IMR-90 (cell line): ENCODE measurements around the gene OR2F2. TPM values are rescaled to one million over a fixed set of nuclear protein-coding genes. Genes with fewer than 3 reads are reported as not detected.

Experiments
- ATAC-seq: fragments of 200-7000 bp; cut with Tn5 transposase; 2 replicates; pipeline ENCODE4 v1.9.1; 2020; ENCODE audit warnings: low read depth, mild to moderate bottlenecking, moderate library complexity
- BruUV-seq: library from RNA; stranded (reverse); fragments of 400-500 nt; replicated peaks from 2 replicates; lab custom pipeline; 2021; lab: Mats Ljungman, UMichigan
- CTCF ChIA-PET: fragments of 300-600 bp; formaldehyde crosslinking; extraction: SDS; loops from one replicate; lab custom pipeline; 2021; ENCODE audit warnings: antibody characterized with exemption; lab: Yijun Ruan, JAX
- POLR2A ChIA-PET: fragments of 300-600 bp; sonication (Branson Sonifier 250); formaldehyde crosslinking; loops from one replicate; lab custom pipeline; 2022; ENCODE audit warnings: antibody characterized with exemption; ENCODE audit not compliant: unreplicated experiment; lab: Charles Lee
- DNase-seq: peaks from one replicate; pipeline ENCODE4 v3.0.0; 2013
- H2AFZ ChIP-seq: replicated peaks from 2 replicates; pipeline ENCODE3; 2013; ENCODE audit warnings: low read length, mild to moderate bottlenecking; ENCODE audit not compliant: poor library complexity
- H2AK5ac ChIP-seq: 2 replicates; pipeline ENCODE4 v1.6.1; 2013; ENCODE audit warnings: low read depth, low read length, inconsistent platforms
- H2AK9ac ChIP-seq: replicated peaks from 2 replicates; pipeline ENCODE3; 2013; ENCODE audit warnings: mild to moderate bottlenecking, low read depth, low read length, moderate library complexity; ENCODE audit not compliant: poor library complexity
- H2BK120ac ChIP-seq: 2 replicates; pipeline ENCODE4 v1.6.1; 2013; ENCODE audit warnings: low read depth, low read length, inconsistent platforms
- H2BK15ac ChIP-seq: 3 replicates; pipeline ENCODE4 v1.6.1; 2013; ENCODE audit warnings: low read depth, low read length, inconsistent platforms
- H2BK20ac ChIP-seq: 2 replicates; pipeline ENCODE4 v1.6.1; 2013; ENCODE audit warnings: low read depth, mild to moderate bottlenecking, inconsistent platforms, low read length, moderate library complexity
- H2BK5ac ChIP-seq: 2 replicates; pipeline ENCODE4 v1.6.1; 2013; ENCODE audit warnings: mild to moderate bottlenecking, low read depth, low read length, inconsistent platforms; ENCODE audit not compliant: poor library complexity, severe bottlenecking
- H3K14ac ChIP-seq: replicated peaks from 2 replicates; pipeline ENCODE4 v1.6.1; 2013; ENCODE audit warnings: low read depth, low read length, inconsistent platforms
- H3K18ac ChIP-seq: 2 replicates; pipeline ENCODE4 v1.6.1; 2013; ENCODE audit warnings: low read depth, low read length, control low read depth
- H3K23ac ChIP-seq: 2 replicates; pipeline ENCODE4 v1.6.1; 2013; ENCODE audit warnings: low read depth, low read length, inconsistent platforms
- H3K27ac ChIP-seq: 2 replicates; pipeline ENCODE4 v1.5.1; 2013; ENCODE audit warnings: mild to moderate bottlenecking, control low read depth, low read length; ENCODE audit not compliant: insufficient read depth
- H3K27me3 ChIP-seq: 2 replicates; pipeline ENCODE4 v1.6.1; 2013; ENCODE audit warnings: low read length; ENCODE audit not compliant: control insufficient read depth, insufficient read depth
- H3K36me3 ChIP-seq: 2 replicates; pipeline ENCODE4 v1.6.1; 2013; ENCODE audit warnings: low read length, mixed read lengths; ENCODE audit not compliant: control insufficient read depth, insufficient read depth
- H3K4ac ChIP-seq: 2 replicates; pipeline ENCODE4 v1.6.1; 2013; ENCODE audit warnings: low read depth, low read length, inconsistent platforms
- H3K4me1 ChIP-seq: 2 replicates; pipeline ENCODE4 v1.6.1; 2013; ENCODE audit warnings: low read length, mixed read lengths; ENCODE audit not compliant: control insufficient read depth, insufficient read depth
- H3K4me2 ChIP-seq: 2 replicates; pipeline ENCODE4 v1.6.1; 2013; ENCODE audit warnings: low read depth, mild to moderate bottlenecking, control low read depth, low read length, moderate library complexity
- H3K4me3 ChIP-seq: 2 replicates; pipeline ENCODE4 v1.5.1; 2013; ENCODE audit warnings: low read depth, mild to moderate bottlenecking, control low read depth, low read length, moderate library complexity; ENCODE audit not compliant: insufficient read depth
- H3K56ac ChIP-seq: 2 replicates; pipeline ENCODE4 v1.6.1; 2013; ENCODE audit warnings: low read length, inconsistent platforms; ENCODE audit not compliant: insufficient read depth; ENCODE audit errors: extremely low read depth
- H3K79me1 ChIP-seq, 2 experiments: 2 replicates each; pipeline ENCODE4 v1.6.1; 2013; ENCODE audit warnings: low read length in 2 of 2, inconsistent platforms in 1 of 2, low read depth in 1 of 2
- H3K9ac ChIP-seq: 2 replicates; pipeline ENCODE4 v1.6.1; 2013; ENCODE audit warnings: low read depth, low read length, control low read depth
- H3K9me1 ChIP-seq: 2 replicates; pipeline ENCODE4 v1.6.1; 2013; ENCODE audit warnings: low read length, inconsistent platforms; ENCODE audit not compliant: insufficient read depth
- H3K9me3 ChIP-seq: 2 replicates; pipeline ENCODE4 v1.6.1; 2013; ENCODE audit warnings: low read length; ENCODE audit not compliant: control insufficient read depth, insufficient read depth
- H4K20me1 ChIP-seq: 2 replicates; pipeline ENCODE4 v1.6.1; 2013; ENCODE audit warnings: low read length, inconsistent platforms; ENCODE audit not compliant: insufficient read depth
- H4K5ac ChIP-seq: 2 replicates; pipeline ENCODE4 v1.6.1; 2013; ENCODE audit warnings: mild to moderate bottlenecking, low read depth, low read length, control low read depth
- H4K8ac ChIP-seq, 2 experiments: 2 replicates each; pipeline ENCODE4 v1.6.1; 2013; ENCODE audit warnings: low read depth in 2 of 2, low read length in 2 of 2, control low read depth in 1 of 2, inconsistent platforms in 1 of 2
- H4K91ac ChIP-seq: 2 replicates; pipeline ENCODE4 v1.6.1; 2013; ENCODE audit warnings: low read depth, low read length, inconsistent platforms; ENCODE audit not compliant: insufficient read depth
- NFE2L2 ChIP-seq: fragments of 150-350 bp; IDR thresholded peaks from 2 replicates; pipeline ENCODE4 v1.6.1; 2016; ENCODE audit warnings: low read depth, mild to moderate bottlenecking, low read length
- RAD21 ChIP-seq: IDR thresholded peaks from 2 replicates; pipeline ENCODE4 v1.6.1; 2012; ENCODE audit warnings: low read length, improper control_type of control experiment
- WGBS, 2 experiments: methylation state at CpG; one replicate each; pipeline versions ENCODE4 v1.1.5 to v1.1.7; 2013; ENCODE audit warnings: missing lambda C conversion rate in 2 of 2; ENCODE audit not compliant: insufficient read length in 1 of 2; ENCODE audit errors: extremely low coverage in 2 of 2; 5-methylcytosine and 5-hydroxymethylcytosine counted together
- dilution Hi-C: fragments of 300-500 bp; cut with HindIII; formaldehyde crosslinking; loops from one replicate; pipeline ENCODE4 v1.14.3; 2018; ENCODE audit warnings: low sequenced_read_pairs; ENCODE audit not compliant: unreplicated experiment
- in situ Hi-C: fragments of 300-500 bp; cut with MboI; formaldehyde crosslinking; loops from 3 replicates; pipeline ENCODE4 v1.14.3; 2019; ENCODE audit warnings: low sequenced_read_pairs, inconsistent platforms, mixed read lengths
- intact Hi-C: fragments of 100-400 bp; cut with micrococcal nuclease; formaldehyde crosslinking; loops from 2 replicates; pipeline ENCODE4 v1.10.0; 2022
- polyA plus RNA-seq, 3 experiments: library from polyadenylated mRNA; depleted of rRNA; stranded (reverse); fragments of >200 nt; gene quantifications; 2 replicates each; pipeline ENCODE4 v1.2.3, GENCODE V29; 2012; ENCODE audit warnings: low replicate concordance in 1 of 3
- total RNA-seq: library from RNA; depleted of rRNA; stranded (reverse); fragments of >200 nt; gene quantifications from 2 replicates; pipeline ENCODE4 v1.2.3, GENCODE V29; 2012

The OR2F2 gene
- total and polyA plus RNA-seq, 2 of the 4 experiments (the other 2 are of a cell fraction): not detected

DNA sequence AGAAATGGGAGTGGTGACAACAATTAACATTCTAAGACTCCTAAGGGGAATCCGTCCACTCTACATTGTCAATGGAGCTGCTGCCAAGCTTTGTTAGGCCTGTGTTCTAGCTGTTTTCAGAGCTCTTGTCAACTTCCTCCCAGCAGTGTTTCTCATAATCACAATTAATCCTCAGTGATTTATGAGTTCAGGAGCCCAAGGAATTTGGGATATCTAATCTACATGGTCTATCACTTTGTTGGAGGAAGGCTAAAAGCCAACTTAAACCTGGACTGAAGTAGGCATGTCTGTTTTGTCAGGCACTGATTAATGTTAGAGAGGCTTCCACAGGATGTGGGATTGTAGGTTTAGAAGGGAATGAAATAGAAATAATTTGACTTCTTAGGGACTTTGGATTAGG is 10.2 kb upstream of the OR2F2 start:
- H4K5ac ChIP-seq: no peak overlapping the region
- dilution Hi-C loops (no loop called here), in situ Hi-C loops (no loop called here), intact Hi-C loops (no loop called here)
- no peak overlapping the region for H2BK5ac ChIP-seq
- ATAC-seq (no peak), DNase-seq (no peak)
- no peaks in the 10 kb centered on the region; the same call in 1 of the 2 replicates for H3K27me3 ChIP-seq
- H4K20me1 ChIP-seq: no peaks in the 10 kb centered on the region
- H2AK9ac ChIP-seq: no peak overlapping the region
- H3K79me1 ChIP-seq: no peaks in the 10 kb centered on the region
- TF ChIP-seq NFE2L2: no peak
- TF ChIP-seq RAD21: no peak
- no peaks in the 10 kb centered on the region for H3K36me3 ChIP-seq
- no peak overlapping the region for H3K23ac ChIP-seq
- no peak overlapping the region for H3K4ac ChIP-seq
- no peak overlapping the region for H2AK5ac ChIP-seq
- no peak overlapping the region for H3K9ac ChIP-seq
- no TSS peak for BruUV-seq
- H3K56ac ChIP-seq: no peak overlapping the region
- H3K18ac ChIP-seq: no peak overlapping the region
- H4K91ac ChIP-seq: no peak overlapping the region
- H2BK120ac ChIP-seq: no peak overlapping the region
- no peak overlapping the region for H2BK15ac ChIP-seq
- ChIA-PET CTCF (no interaction called here), POLR2A (no interaction called here)
- H3K14ac ChIP-seq: no peak overlapping the region
- H3K4me3 ChIP-seq: no peak overlapping the region
- H3K9me1 ChIP-seq: no peaks in the 10 kb centered on the region
- H3K9me3 ChIP-seq: no peaks in the 10 kb centered on the region
- no peak overlapping the region for H2AFZ ChIP-seq
- no peak overlapping the region for H2BK20ac ChIP-seq
- no peak overlapping the region for H3K27ac ChIP-seq
- no peak overlapping the region for H3K4me2 ChIP-seq
- H3K4me1 ChIP-seq: no peaks in the 10 kb centered on the region
- H4K8ac ChIP-seq: no peak overlapping the region
- 80% methylated on average over 1 of the region's 1 CpG; no CpG with 5 or more reads in 1 of the 2 experiments for WGBS, 2 experiments
